Measurements from ENCODE around the gene RAB30. TPM values are rescaled to one million over a fixed set of nuclear protein-coding genes. Genes with fewer than 3 reads are reported as not detected.
A peak's percentile ranks its signal among the peaks of the same experiment; 100 is the strongest.

RAB30 gene
- total RNA-seq, 1 donor from 2014 or later = 24.7 TPM

- H3K36me3 ChIP-seq = no peaks in the 10 kb centered on the region
- H3K27me3 ChIP-seq (ENCODE audit: low read depth) = no peaks in the 10 kb centered on the region
- intact Hi-C loops (cut with micrococcal nuclease) = no loop called here
These were observed 144.3 kb downstream of the RAB30 start for GRCh38 chr11:82927264-82927880.

GRCh38 chr11:82924522-82925224 is 147.0 kb downstream of the RAB30 start:
- Histone ChIP-seq H3K4me1 (no peaks in the 10 kb centered on the region), H3K9me3 (replicated peaks) (no peaks in the 10 kb centered on the region), H3K27me3 (ENCODE audit: low read depth) (no peaks in the 10 kb centered on the region), H3K4me3 (no peak overlapping the region), H3K36me3 (no peaks in the 10 kb centered on the region), H3K27ac (replicated peaks) (no peak overlapping the region)
- intact Hi-C loops (cut with micrococcal nuclease) = no loop called here
- no peak for DNase-seq
- no peak for TF ChIP-seq CTCF (IDR thresholded peaks at IDR 0.05; ENCODE audit: borderline replicate concordance)

More at GRCh38 chr11:82927264-82927880, 144.3 kb downstream of the RAB30 start:
- Histone ChIP-seq H3K4me3 (no peak overlapping the region), H3K9me3 (replicated peaks) (no peaks in the 10 kb centered on the region), H3K27ac (replicated peaks) (no peak overlapping the region), H3K4me1 (no peaks in the 10 kb centered on the region)
- DNase-seq = no peak
- TF ChIP-seq CTCF (IDR thresholded peaks at IDR 0.05; ENCODE audit: borderline replicate concordance) = peak; percentile 82

Other genes starting within 250 kb of the RAB30 start
- 40.2 TPM for gene PRCP, start 171.5 kb downstream of the RAB30 start, total RNA-seq
- 0.58 TPM for gene DDIAS, start 170.2 kb downstream of the RAB30 start, total RNA-seq
- gene PCF11, start 85.2 kb upstream of the RAB30 start, total RNA-seq = 25.8 TPM
- 5.2 TPM for gene ANKRD42, start 121.8 kb upstream of the RAB30 start, total RNA-seq
- 24.0 TPM for gene CCDC90B, start 214.5 kb upstream of the RAB30 start, total RNA-seq

All from left ventricle myocardium inferior (tissue), 1 donor.